Stimulated activated memory B cell treated with anti-CD40 and anti-IgM and Interleukin-4, amounts not matched to agents 10 μg/mL and 1 μg/mL and 100 μg/mL, for 72 hours (primary cell): ENCODE measurements around the gene BLNK.

ENCODE experiments used
- ATAC-seq: fragments of 150-1000 bp; cut with Tn5 transposase; 2 replicates; pipeline ENCODE4 v1.10.0; 2021
- H3K27ac Mint-ChIP-seq: one replicate; pipeline ENCODE4 v1.8.0; 2022; ENCODE audit warnings: mild to moderate bottlenecking, mixed read lengths
- H3K27me3 Mint-ChIP-seq: one replicate; pipeline ENCODE4 v1.8.0; 2022; ENCODE audit warnings: mixed read lengths
- H3K36me3 Mint-ChIP-seq: one replicate; pipeline ENCODE4 v1.8.0; 2022; ENCODE audit warnings: mixed read lengths
- H3K4me1 Mint-ChIP-seq: one replicate; pipeline ENCODE4 v1.8.0; 2022; ENCODE audit warnings: mixed read lengths
- H3K4me3 Mint-ChIP-seq: one replicate; pipeline ENCODE4 v1.8.0; 2022; ENCODE audit warnings: mild to moderate bottlenecking, moderate library complexity, mixed read lengths
- H3K9me3 Mint-ChIP-seq: one replicate; pipeline ENCODE4 v1.8.0; 2022; ENCODE audit warnings: mixed read lengths

Gene BLNK

DNA sequence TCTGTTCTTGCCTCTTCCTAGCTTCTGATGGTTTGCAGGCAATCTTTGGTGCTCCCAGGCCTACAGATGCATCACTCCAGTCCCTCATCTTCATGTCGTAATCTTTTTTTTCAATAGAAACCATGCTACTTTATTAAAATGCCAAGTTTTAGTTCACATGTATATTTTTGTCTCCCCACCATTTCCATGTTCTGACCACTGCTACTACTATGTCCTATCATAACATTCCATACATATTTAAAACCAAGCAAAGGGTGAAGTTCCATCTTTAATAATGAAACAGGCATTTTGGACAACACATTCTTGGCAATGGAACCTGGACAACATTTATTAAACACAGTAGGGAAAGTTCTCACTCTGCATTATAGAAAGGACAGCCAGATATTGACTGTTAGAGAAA, 82.5 kb downstream of the BLNK start:
- Mint-ChIP-seq H3K4me3 (no peak overlapping the region), H3K36me3 (peaks cover 53% of the 10 kb centered on the region), H3K27me3 (no peaks in the 10 kb centered on the region), H3K9me3 (peaks cover 37% of the 10 kb centered on the region), H3K4me1 (no peaks in the 10 kb centered on the region), H3K27ac (no peak overlapping the region)
- ATAC-seq = no peak

DNA sequence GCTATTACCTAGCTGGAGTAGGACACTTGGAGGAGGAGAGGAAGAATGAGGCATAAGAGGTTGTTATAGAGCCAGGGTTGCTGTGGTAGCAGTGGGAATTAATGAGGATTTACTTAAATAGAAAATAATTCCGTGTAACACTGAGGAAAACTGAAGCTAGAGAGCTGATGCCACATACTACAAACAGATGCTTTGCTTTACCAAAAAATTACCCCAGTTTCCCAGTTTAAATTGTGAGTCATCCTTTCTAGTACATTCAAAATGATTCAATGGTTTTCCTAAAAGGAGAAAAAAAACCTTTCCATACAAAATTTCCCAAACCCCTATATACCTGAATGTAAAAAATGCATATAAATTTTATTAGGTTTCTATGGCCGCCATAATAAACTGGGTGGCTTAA, 82.9 kb downstream of the BLNK start:
- H3K4me3 Mint-ChIP-seq = no peak overlapping the region
- ATAC-seq = no peak
- H3K27me3 Mint-ChIP-seq = no peaks in the 10 kb centered on the region
- peaks cover 41% of the 10 kb centered on the region for H3K9me3 Mint-ChIP-seq
- no peaks in the 10 kb centered on the region for H3K4me1 Mint-ChIP-seq
- H3K36me3 Mint-ChIP-seq = peaks cover 48% of the 10 kb centered on the region
- no peak overlapping the region for H3K27ac Mint-ChIP-seq

DNA sequence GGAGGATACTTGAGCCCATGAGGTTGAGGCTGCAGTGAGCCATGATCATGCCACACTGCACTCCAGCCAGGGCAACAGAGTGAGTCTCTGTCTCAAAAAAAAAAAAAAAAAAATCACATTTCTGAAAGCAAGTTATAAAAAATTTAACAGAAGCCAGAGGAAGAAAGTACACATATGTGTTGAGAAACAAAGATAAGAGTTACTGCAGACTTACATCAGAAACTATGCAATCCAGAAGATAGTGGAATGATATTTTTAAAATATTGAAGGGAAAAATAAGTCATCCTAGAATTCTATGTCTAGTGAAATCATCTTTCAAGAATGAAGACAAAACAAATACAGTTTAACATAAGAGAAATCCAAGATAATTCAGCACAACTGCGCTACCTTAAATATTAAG, 94.4 kb downstream of the BLNK start:
- peaks cover 39% of the 10 kb centered on the region for H3K9me3 Mint-ChIP-seq
- peaks cover 10% of the 10 kb centered on the region for H3K27me3 Mint-ChIP-seq
- H3K36me3 Mint-ChIP-seq = no peaks in the 10 kb centered on the region
- H3K27ac Mint-ChIP-seq = no peak overlapping the region
- H3K4me3 Mint-ChIP-seq = no peak overlapping the region
- ATAC-seq = no peak
- no peaks in the 10 kb centered on the region for H3K4me1 Mint-ChIP-seq

DNA sequence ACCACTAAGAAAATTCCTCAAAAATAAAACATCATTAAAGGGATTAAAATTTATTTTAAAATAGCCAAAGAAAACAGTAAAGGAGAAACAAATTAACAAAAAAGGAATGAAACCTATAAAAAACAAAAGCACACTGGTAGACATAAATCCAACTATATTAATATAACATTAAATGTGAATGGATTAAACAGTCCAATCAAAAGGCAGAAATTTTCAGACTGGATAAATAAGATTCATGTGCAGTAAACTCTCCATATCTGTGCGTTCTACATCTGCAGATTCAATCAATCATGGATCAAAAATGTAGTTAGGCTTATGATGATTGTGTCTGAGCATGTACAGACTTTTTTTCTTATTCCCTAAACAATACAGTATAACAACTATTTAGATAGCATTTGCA, 98.7 kb downstream of the BLNK start:
- peaks cover 36% of the 10 kb centered on the region for H3K9me3 Mint-ChIP-seq

DNA sequence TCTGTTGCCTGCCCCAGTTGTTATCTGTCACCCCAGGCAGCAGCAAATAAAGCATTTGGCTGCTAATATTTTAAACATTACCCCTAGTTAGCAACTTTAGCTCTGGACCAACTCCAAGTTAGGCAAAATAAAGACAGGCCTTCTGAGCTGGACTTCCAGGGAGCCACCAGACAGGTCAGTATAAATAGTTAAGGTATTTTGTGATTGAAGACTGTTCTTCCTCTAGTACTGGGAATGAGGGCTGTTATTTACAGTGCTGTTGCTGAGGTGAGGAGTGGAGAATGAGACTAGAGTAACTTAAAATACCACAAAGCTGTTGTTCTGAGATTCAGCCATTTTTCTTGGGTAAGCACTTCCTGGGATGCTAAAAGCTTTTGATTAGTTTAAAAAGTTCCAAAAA, 101.1 kb downstream of the BLNK start:
- H3K27ac Mint-ChIP-seq = no peak overlapping the region
- H3K4me1 Mint-ChIP-seq = no peaks in the 10 kb centered on the region
- H3K4me3 Mint-ChIP-seq = no peak overlapping the region
- H3K36me3 Mint-ChIP-seq = peaks cover 12% of the 10 kb centered on the region
- peaks cover 10% of the 10 kb centered on the region for H3K27me3 Mint-ChIP-seq
- no peak for ATAC-seq
- peaks cover 39% of the 10 kb centered on the region for H3K9me3 Mint-ChIP-seq

More for the DNA sequence above, 98.7 kb downstream of the BLNK start:
- Mint-ChIP-seq H3K4me1 (no peaks in the 10 kb centered on the region), H3K27me3 (peaks cover 10% of the 10 kb centered on the region), H3K4me3 (no peak overlapping the region), H3K36me3 (peaks cover 6% of the 10 kb centered on the region), H3K27ac (no peak overlapping the region)
- ATAC-seq = no peak

DNA sequence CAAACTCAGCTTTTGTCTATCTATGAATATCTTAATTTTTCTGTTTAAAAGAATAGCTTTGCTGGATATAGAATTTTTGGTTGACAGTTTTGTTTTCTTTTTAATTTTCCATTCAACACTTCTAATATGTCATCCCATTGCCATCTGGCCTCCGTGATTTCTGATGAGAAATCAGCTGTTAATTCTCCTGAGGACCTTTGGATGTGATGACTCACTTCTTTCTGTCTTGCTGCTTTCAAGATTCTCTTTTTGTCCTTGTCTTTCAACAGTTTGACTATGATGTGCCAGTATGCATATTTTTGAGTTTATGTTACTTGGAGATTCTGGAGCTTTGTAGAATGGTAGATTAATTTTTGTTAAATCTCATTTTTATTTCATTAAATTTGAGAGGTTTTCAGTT, 102.8 kb downstream of the BLNK start:
- Mint-ChIP-seq H3K27me3 (no peaks in the 10 kb centered on the region), H3K4me3 (no peak overlapping the region), H3K4me1 (no peaks in the 10 kb centered on the region), H3K27ac (no peak overlapping the region), H3K36me3 (peaks cover 21% of the 10 kb centered on the region), H3K9me3 (peaks cover 36% of the 10 kb centered on the region)
- no peak for ATAC-seq

DNA sequence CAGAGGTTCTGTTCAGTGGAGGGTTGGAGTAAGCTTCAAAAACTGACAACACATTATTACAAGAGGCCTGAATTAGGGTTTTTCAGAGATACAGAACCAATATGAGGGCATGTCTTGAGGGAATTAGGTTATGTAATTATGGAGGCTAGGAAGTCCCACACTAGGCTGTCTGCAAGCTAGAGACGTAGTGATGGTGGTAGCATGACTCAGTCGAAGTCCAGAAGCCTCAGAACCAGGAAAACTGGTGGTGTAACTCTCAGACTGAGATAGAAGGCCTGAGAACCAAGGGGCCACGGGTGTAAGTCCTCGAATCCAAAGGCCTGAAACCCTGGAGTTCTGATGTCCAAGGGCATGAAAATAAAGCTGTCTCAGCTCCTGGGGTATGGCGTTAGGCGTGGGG, 105.6 kb downstream of the BLNK start:
- H3K4me3 Mint-ChIP-seq = no peak overlapping the region
- H3K27me3 Mint-ChIP-seq = no peaks in the 10 kb centered on the region
- peaks cover 22% of the 10 kb centered on the region for H3K36me3 Mint-ChIP-seq
- no peak overlapping the region for H3K27ac Mint-ChIP-seq
- H3K4me1 Mint-ChIP-seq = no peaks in the 10 kb centered on the region
- H3K9me3 Mint-ChIP-seq = peaks cover 23% of the 10 kb centered on the region
- no peak for ATAC-seq

DNA sequence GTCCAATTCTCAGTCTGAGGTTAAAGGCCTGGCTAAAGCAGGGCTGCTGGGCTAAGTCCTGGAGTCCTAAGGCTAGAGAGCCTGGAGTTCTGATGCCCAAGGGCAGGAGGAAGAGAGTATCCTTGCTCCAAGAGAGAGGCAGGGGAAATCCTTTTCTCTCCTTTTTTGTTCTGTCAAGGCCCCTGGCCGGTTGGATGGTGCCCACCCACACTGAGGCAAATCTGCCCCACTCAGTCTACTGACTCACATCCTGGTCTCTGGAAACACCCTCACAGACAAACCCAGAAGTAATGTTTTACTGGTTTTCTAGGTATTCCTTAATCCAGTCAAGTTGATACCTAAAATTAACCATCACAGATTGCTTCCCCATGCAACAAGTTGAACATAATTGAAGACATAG, 118.3 kb downstream of the BLNK start:
- Mint-ChIP-seq H3K36me3 (peaks cover 82% of the 10 kb centered on the region), H3K4me3 (no peak overlapping the region), H3K4me1 (no peaks in the 10 kb centered on the region), H3K27ac (no peak overlapping the region), H3K9me3 (no peaks in the 10 kb centered on the region), H3K27me3 (no peaks in the 10 kb centered on the region)
- ATAC-seq = no peak

DNA sequence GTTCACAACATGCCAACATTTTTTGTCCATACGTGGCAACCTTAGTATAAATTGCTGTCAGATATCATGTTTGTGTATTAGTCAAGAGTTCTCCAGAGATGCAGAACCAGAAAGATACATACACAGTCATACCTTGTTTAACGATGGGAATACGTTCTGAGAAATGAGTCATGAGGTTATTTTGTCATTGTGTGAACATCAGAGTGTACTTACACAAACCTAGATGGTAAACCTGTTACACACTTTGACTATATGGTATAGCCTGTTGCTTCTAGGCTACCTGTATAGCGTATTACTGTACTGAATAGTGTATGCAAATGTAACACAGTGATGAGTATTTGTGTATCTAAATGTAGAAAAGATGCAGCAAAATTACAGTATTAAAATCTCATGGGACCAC, 118.9 kb downstream of the BLNK start:
- no peak for ATAC-seq
- Mint-ChIP-seq H3K36me3 (peaks cover 82% of the 10 kb centered on the region), H3K9me3 (no peaks in the 10 kb centered on the region), H3K4me3 (no peak overlapping the region), H3K4me1 (no peaks in the 10 kb centered on the region), H3K27ac (no peak overlapping the region), H3K27me3 (no peaks in the 10 kb centered on the region)
